NCI-H2029 treated with DMSO at 0.1 percent for 48 hours (cell line): ENCODE measurements around the gene ZNF276.
"Not testable (repeated sequence)": the region's sequence is repeated elsewhere in the genome, so short reads cannot be mapped to it uniquely, and the experiment has no call there.

ENCODE experiments used
- DNase-seq: peaks from one replicate; lab custom pipeline; 2025; lab: John Stamatoyannopoulos, UW

The ZNF276 gene

GRCh38 chr16:89720813-89721545 lies at the start of gene ZNF276, which contains the start of gene VPS9D1:
Gene ZNF276 (plus strand): TSS chr16:89721537. CDS start chr16:89721641, 104 bp downstream.
Gene VPS9D1 (minus strand): TSS chr16:89720898. CDS start chr16:89720861, 37 bp downstream.
- DNase-seq = no peak

GRCh38 chr16:89671565-89671964 lies 49.8 kb upstream of the ZNF276 start:
- not testable (repeated sequence) for DNase-seq

GRCh38 chr16:89672177-89672941 lies 49.0 kb upstream of the ZNF276 start:
- DNase-seq = no peak

- DNase-seq = no peak
Observed at GRCh38 chr16:89678258-89678657, 43.1 kb upstream of the ZNF276 start.

- no peak for DNase-seq
Observed at GRCh38 chr16:89685916-89686315, 35.4 kb upstream of the ZNF276 start.

- DNase-seq = peak; percentile 31
Observed at GRCh38 chr16:89686520-89687091, 34.7 kb upstream of the ZNF276 start, which contains the start of gene CDK10. Gene CDK10 (plus strand): TSS chr16:89686689. CDS start chr16:89686711, 22 bp downstream.

- DNase-seq = no peak
Observed at GRCh38 chr16:89687092-89687940, 34.0 kb upstream of the ZNF276 start.

GRCh38 chr16:89688395-89688794 lies 32.9 kb upstream of the ZNF276 start:
- DNase-seq = no peak

- no peak for DNase-seq
Observed at GRCh38 chr16:89689142-89689541, 32.2 kb upstream of the ZNF276 start.

GRCh38 chr16:89689621-89690020 lies 31.7 kb upstream of the ZNF276 start:
- not testable (repeated sequence) for DNase-seq

GRCh38 chr16:89690392-89690901 lies 30.9 kb upstream of the ZNF276 start:
- no peak for DNase-seq

GRCh38 chr16:89691231-89691985 lies 29.9 kb upstream of the ZNF276 start:
- no peak for DNase-seq

GRCh38 chr16:89691986-89692569 lies 29.3 kb upstream of the ZNF276 start:
- no peak for DNase-seq

- no peak for DNase-seq
Observed at GRCh38 chr16:89693289-89693731, 28.0 kb upstream of the ZNF276 start.

GRCh38 chr16:89693931-89694783 lies 27.2 kb upstream of the ZNF276 start:
- DNase-seq = no peak

- not testable (repeated sequence) for DNase-seq
Observed at GRCh38 chr16:89694784-89695085, 26.6 kb upstream of the ZNF276 start.

- no peak for DNase-seq
Observed at GRCh38 chr16:89695086-89695874, 26.1 kb upstream of the ZNF276 start.

GRCh38 chr16:89695875-89696669 lies 25.3 kb upstream of the ZNF276 start:
- no peak for DNase-seq
